K562 (cell line): Measurements from ENCODE around the gene TRIM2. TPM values are rescaled to one million over a fixed set of nuclear protein-coding genes. Genes with fewer than 3 reads are reported as not detected.
A peak's percentile ranks its signal among the peaks of the same experiment; 100 is the strongest.

ENCODE experiments used
- ARID1B ChIP-seq: fragments of 450-650 bp; IDR thresholded peaks from 2 replicates; pipeline ENCODE4 v1.6.1; 2016; ENCODE audit warnings: antibody characterized with exemption, mild to moderate bottlenecking, inconsistent platforms
- ATF3 ChIP-seq, 2 experiments: fragments of 450-650 bp in 1 of 2; sonication (generic) in 1 of 2; formaldehyde crosslinking in 1 of 2; IDR thresholded peaks in 1 of 2; conservative IDR thresholded peaks in 1 of 2; 2 replicates each; pipeline versions ENCODE4 v1.6.1 to v1.8.1; 2016 to 2023; ENCODE audit warnings: mild to moderate bottlenecking in 2 of 2, moderate library complexity in 2 of 2, inconsistent platforms in 1 of 2, missing genetic modification reagents in 1 of 2
- FOSL1 ChIP-seq: fragments of 200-800 bp; sonication (Bioruptor generic); conservative IDR thresholded peaks from 2 replicates; pipeline ENCODE4 v1.6.1; 2016; ENCODE audit warnings: missing genetic modification characterization, missing compliant biosample characterization
- HEY1 ChIP-seq: fragments of 250-450 bp; sonication (Bioruptor Pico); IDR thresholded peaks from 2 replicates; pipeline ENCODE4 v1.5.0; 2020; ENCODE audit warnings: mild to moderate bottlenecking, moderate library complexity, borderline replicate concordance
- HMG20B ChIP-seq: fragments of 250-450 bp; sonication (Bioruptor Pico); IDR thresholded peaks from 2 replicates; pipeline ENCODE4 v1.5.0; 2021; ENCODE audit warnings: mild to moderate bottlenecking
- JUND ChIP-seq, 2 experiments: IDR thresholded peaks; 2 replicates in 1 of 2; 3 replicates in 1 of 2; pipeline ENCODE4 v1.6.1; 2011; ENCODE audit warnings: borderline replicate concordance in 2 of 2, low read depth in 2 of 2, low read length in 2 of 2, improper control_type of control experiment in 1 of 2, missing biosample characterization in 1 of 2, missing genetic modification characterization in 1 of 2, missing genetic modification reagents in 1 of 2
- L3MBTL2 ChIP-seq: fragments of 450-650 bp; IDR thresholded peaks from 2 replicates; pipeline ENCODE4 v1.6.1; 2016; ENCODE audit warnings: mild to moderate bottlenecking, moderate library complexity
- LEF1 ChIP-seq: fragments of 450-650 bp; IDR thresholded peaks from 2 replicates; pipeline ENCODE4 v1.6.1; 2016; ENCODE audit warnings: mild to moderate bottlenecking
- MTF1 ChIP-seq: fragments of 250-450 bp; sonication (Bioruptor Pico); IDR thresholded peaks from 2 replicates; pipeline ENCODE4 v1.9.0; 2021; ENCODE audit warnings: moderate library complexity, mild to moderate bottlenecking, inconsistent platforms, borderline replicate concordance
- NUFIP1 ChIP-seq: fragments of 450-650 bp; IDR thresholded peaks from 2 replicates; pipeline ENCODE4 v1.6.1; 2018; ENCODE audit not compliant: partially characterized antibody
- POLR2B ChIP-seq: fragments of 450-650 bp; IDR thresholded peaks from 2 replicates; pipeline ENCODE4 v1.6.1; 2018; ENCODE audit warnings: low read depth; ENCODE audit not compliant: partially characterized antibody
- SIN3A ChIP-seq, 2 experiments: fragments of 150-350 bp in 1 of 2; IDR thresholded peaks; 2 replicates each; pipeline ENCODE4 v1.6.1; 2011 to 2016; ENCODE audit warnings: borderline replicate concordance in 2 of 2, low read depth in 2 of 2, low read length in 2 of 2, mild to moderate bottlenecking in 2 of 2, moderate library complexity in 2 of 2; ENCODE audit not compliant: control insufficient read depth in 1 of 2
- SOX6 ChIP-seq: fragments of 450-650 bp; IDR thresholded peaks from 2 replicates; pipeline ENCODE4 v1.6.1; 2014; ENCODE audit warnings: mild to moderate bottlenecking
- TCFL5 ChIP-seq: fragments of 250-450 bp; sonication (Bioruptor Pico); conservative IDR thresholded peaks from 2 replicates; pipeline ENCODE4 v1.6.1; 2021; ENCODE audit warnings: mild to moderate bottlenecking, moderate library complexity, matching md5 sums
- TEAD4 ChIP-seq, 2 experiments: sonication (generic) in 1 of 2; formaldehyde crosslinking in 1 of 2; IDR thresholded peaks; 2 replicates each; pipeline versions ENCODE4 v1.6.1 to v1.8.0; 2012 to 2022; ENCODE audit warnings: borderline replicate concordance in 1 of 2, inconsistent platforms in 1 of 2, low read length in 1 of 2, mild to moderate bottlenecking in 1 of 2, missing genetic modification reagents in 1 of 2
- ZBED1 ChIP-seq: IDR thresholded peaks from 2 replicates; pipeline ENCODE4 v1.6.1; 2014
- ZNF133 ChIP-seq: fragments of 250-450 bp; sonication (Bioruptor Pico); IDR thresholded peaks from 2 replicates; pipeline ENCODE4 v1.4.0; 2020; ENCODE audit warnings: mild to moderate bottlenecking
- ZNF212 ChIP-seq: fragments of 450-650 bp; formaldehyde crosslinking; IDR thresholded peaks from 2 replicates; pipeline ENCODE4 v1.4.0; 2020; ENCODE audit warnings: mild to moderate bottlenecking
- ZNF551 ChIP-seq: fragments of 250-450 bp; sonication (Bioruptor Pico); IDR thresholded peaks from 2 replicates; pipeline ENCODE4 v1.5.0; 2021; ENCODE audit warnings: mild to moderate bottlenecking, moderate library complexity
- ZNF766 ChIP-seq: fragments of 200-800 bp; sonication (Bioruptor generic); conservative IDR thresholded peaks from 2 replicates; pipeline ENCODE4 v1.6.1; 2016; ENCODE audit warnings: missing genetic modification characterization, missing compliant biosample characterization
- polyA plus RNA-seq, 8 experiments: library from polyadenylated mRNA; depleted of rRNA in 4 of 8; stranded (reverse) in 5 of 8; unstranded in 3 of 8; fragments of >200 nt; fragmentation: Nextera tagmentation in 2 of 8; fragmentation: Illumina TruSeq in 1 of 8; extraction: Ambion mirVana in 2 of 8; extraction: Trizol in 1 of 8; gene quantifications; 2 replicates each; pipeline versions ENCODE4 v1.2.1 to v1.2.3, GENCODE V29; 2011 to 2014; ENCODE audit warnings: inconsistent platforms in 1 of 8, missing spikeins in 1 of 8
- total RNA-seq, 7 experiments: library from RNA; depleted of rRNA in 6 of 7; stranded (reverse); fragments of >200 nt in 6 of 7; fragmentation: Illumina TruSeq in 2 of 7; extraction: Trizol in 2 of 7; gene quantifications; 2 replicates each; pipeline versions ENCODE4 v1.2.1 to v1.2.3, GENCODE V29; 2011 to 2021; ENCODE audit warnings: low replicate concordance in 1 of 7

Gene TRIM2
- total and polyA plus RNA-seq, 9 of the 15 experiments (the other 6 are each of a cell fraction or from before 2014, with no cell fraction given): 0.01 to 0.41 (median 0.13) TPM; not detected in 1

- TF ChIP-seq ARID1B: peak; percentile 65; the same call in 1 of the 2 replicates
- TF ChIP-seq LEF1: peak; percentile 26; the same call in 1 of the 2 replicates
- 0 out of 2 replicates have a peak, but pooled peaks have one; percentile 61 for TF ChIP-seq ZNF766 (CRISPR knock-in tag)
- peak; percentile 52; the same call in 1 of the 2 replicates for TF ChIP-seq L3MBTL2
- no peak for TF ChIP-seq MTF1 (CRISPR knock-in tag)
- no peak for TF ChIP-seq ZNF133 (CRISPR knock-in tag)
- no peak for TF ChIP-seq ZBED1
- TF ChIP-seq SIN3A (IDR thresholded peaks at IDR 0.05; ENCODE audit: borderline replicate concordance in 2 of 2, control insufficient read depth in 1 of 2, low read depth in 2 of 2, low read length in 2 of 2): no peak
- no peak for TF ChIP-seq ZNF212 (CRISPR knock-in tag)
- no peak for TF ChIP-seq TCFL5 (CRISPR knock-in tag)
- peak; percentile 85 for TF ChIP-seq ATF3 (IDR thresholded peaks at IDR 0.05)
- TF ChIP-seq ATF3 (CRISPR knock-in tag; conservative IDR thresholded peaks at IDR 0.05): no peak; the same call in 1 of the 2 replicates
- TF ChIP-seq JUND (IDR thresholded peaks at IDR 0.05; ENCODE audit: borderline replicate concordance, low read depth, low read length): peak; percentile 92
- peak; percentile 93; the same call in 2 of the 3 replicates for TF ChIP-seq JUND (tag; IDR thresholded peaks at IDR 0.05; ENCODE audit: borderline replicate concordance, low read depth, low read length)
- TF ChIP-seq HEY1 (CRISPR knock-in tag): no peak
- no peak for TF ChIP-seq HMG20B (CRISPR knock-in tag)
- TF ChIP-seq ZNF551: no peak
- peak; percentile 25; the same call in 1 of the 2 replicates for TF ChIP-seq SOX6
- peak; percentile 42; the same call in 1 of the 2 replicates for TF ChIP-seq TEAD4 (IDR thresholded peaks at IDR 0.05; ENCODE audit: low read length)
- TF ChIP-seq TEAD4 (CRISPR knock-in tag; IDR thresholded peaks at IDR 0.05; ENCODE audit: borderline replicate concordance): no peak
- no peak for TF ChIP-seq NUFIP1
- no peak for TF ChIP-seq POLR2B
- peak; percentile 92 for TF ChIP-seq FOSL1 (tag)
Measured at GRCh38 chr4:153341575-153342090, 137.4 kb downstream of the TRIM2 start (continued).
